CD4-positive, alpha-beta T cell treated with Interleukin-15 for 1 hour (primary cell): ENCODE results near the gene NCOA1.
"Not testable (repeated sequence)": the region's sequence is repeated elsewhere in the genome, so short reads cannot be mapped to it uniquely, and the experiment has no call there.

ENCODE experiments used
- DNase-seq: peaks from one replicate; pipeline ENCODE4 v3.0.0-alpha.2; 2020

Gene NCOA1

DNA sequence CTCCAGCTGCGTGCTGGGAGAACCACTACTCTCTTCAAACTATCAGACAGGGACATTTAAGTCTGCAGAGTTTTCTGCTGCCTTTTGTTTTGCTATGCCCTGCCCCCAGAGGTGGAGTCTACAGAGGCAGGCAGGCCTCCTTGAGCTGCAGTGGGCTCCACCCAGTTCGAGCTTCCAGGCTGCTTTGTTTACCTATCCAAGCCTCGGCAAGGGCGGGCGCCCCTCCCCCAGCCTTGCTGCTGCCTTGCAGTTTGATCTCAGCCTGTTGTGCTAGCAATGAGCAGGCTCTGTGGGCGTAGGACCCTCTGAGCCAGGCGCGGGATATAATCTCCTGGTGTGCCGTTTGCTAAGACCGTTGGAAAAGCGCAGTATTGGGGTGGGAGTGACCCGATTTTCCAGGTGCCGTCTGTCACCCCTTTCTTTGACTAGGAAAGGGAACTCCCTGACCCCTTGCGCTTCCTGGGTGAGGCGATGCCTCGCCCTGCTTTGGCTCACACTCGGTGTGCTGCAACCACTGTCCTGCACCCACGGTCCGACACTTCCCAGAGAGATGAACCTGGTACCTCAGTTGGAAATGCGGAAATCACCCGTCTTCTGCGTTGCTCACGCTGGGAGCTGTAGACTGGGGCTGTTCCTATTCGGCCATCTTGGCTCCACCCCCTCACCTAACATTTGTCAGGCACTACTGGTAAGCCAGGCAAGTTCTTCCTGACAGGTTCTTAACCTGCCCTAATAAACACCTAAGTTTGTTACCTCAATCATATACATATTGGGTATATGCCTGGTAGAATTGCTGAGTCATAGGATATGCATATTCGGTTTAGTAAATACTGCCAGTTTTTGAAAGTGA, 315.0 kb downstream of the NCOA1 start:
- not testable (repeated sequence) for DNase-seq

DNA sequence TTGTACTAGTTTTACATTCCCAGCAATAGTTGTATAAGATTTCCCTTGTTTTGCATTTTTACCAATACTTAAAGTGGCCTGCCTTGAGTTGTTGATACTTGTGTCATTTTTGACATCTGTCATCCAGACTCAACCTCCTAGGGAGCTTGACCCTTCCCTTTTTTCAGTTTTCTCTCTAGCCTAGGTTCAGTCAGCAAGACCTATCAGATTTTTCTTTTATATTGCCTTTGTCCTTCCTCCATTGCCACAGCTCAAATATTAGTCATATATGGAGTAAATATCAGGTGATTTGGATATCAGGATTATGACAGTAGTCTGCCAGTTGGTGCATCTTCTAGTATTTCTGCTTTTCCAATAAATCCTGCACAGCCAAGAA, 315.6 kb downstream of the NCOA1 start:
- DNase-seq: no peak

GRCh38 chr2:24809316-24810007, 318.4 kb downstream of the NCOA1 start:
- DNase-seq: no peak

DNA sequence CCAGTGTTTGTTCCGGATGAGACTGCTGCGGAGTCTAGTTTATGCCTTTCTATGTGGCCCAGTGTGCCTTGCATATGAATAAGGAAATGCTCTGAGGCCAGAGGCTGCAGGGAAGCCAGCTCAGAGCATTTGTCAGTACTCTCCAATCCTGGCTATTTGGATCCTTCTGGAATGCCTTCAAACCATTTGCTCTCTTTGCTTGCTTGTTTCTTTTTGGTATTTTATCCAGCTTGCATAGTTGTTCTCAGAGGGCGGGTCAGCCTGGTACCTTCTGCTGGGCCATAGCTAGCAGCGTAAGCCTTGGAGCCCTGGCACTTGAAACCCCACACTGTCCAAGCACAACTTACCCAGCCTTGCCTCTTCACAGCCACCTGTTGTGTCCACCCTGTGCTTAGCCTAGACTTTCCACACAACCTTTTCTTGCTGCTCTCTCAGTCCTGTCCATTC, 322.7 kb downstream of the NCOA1 start:
- no peak for DNase-seq

DNA sequence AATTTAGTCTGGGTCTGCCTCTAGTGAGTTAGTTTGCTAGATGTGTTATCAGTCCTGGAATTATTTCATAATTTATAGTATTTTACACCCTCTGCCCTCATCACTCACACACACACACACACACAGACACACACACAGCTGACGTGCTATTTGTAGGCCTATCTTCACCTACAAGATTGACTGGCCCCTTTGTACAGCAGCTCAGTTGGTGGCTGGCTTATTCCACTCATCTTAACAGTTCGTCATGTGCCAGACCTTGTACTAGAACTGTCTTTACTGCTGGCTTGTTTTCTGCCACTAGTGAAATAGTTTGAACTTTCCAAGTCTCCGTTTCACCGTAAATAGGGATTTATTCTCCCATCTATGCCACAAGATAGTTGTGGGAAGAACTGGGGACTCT, 323.5 kb downstream of the NCOA1 start:
- no peak for DNase-seq

DNA sequence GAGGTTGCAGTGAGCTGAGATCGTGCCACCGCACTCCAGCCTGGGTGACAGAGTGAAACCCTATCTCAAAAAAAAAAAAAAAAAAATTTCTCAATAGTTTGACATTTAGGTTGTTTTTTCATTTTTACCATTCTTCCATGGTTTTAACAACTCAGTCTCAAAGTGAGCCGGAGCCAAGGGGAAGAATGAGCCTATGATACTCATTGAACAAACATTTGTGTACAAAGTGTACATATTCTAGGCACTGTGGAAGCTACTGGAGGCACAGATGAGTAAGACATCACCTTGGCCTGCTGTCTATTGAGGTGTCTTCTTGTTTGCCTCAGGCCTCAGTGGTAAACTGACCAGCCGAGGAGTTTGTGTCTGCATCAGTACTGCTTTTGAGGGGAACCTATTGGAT, 324.1 kb downstream of the NCOA1 start:
- no peak for DNase-seq

- DNase-seq: no peak
Observed at GRCh38 chr2:24816404-24816803, 325.4 kb downstream of the NCOA1 start.

DNA sequence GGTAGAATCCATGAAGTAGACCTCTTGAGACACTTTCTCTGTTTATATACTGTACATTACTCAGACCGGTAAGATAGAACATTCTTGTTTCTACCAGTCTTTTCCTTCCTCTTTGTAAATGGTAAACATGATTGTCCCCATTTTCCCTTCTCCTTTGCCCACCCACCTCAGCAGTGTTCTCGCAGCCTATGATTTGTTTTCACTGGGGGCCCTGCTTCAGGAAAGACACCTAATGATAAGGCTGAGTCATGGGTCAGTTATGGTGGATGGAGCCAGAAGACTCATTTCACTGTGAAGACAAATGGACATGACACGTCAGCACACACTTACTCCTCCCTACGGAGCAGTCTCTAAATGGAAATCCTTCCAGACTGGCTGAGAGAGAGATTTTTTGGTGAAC, 325.8 kb downstream of the NCOA1 start:
- DNase-seq: no peak

DNA sequence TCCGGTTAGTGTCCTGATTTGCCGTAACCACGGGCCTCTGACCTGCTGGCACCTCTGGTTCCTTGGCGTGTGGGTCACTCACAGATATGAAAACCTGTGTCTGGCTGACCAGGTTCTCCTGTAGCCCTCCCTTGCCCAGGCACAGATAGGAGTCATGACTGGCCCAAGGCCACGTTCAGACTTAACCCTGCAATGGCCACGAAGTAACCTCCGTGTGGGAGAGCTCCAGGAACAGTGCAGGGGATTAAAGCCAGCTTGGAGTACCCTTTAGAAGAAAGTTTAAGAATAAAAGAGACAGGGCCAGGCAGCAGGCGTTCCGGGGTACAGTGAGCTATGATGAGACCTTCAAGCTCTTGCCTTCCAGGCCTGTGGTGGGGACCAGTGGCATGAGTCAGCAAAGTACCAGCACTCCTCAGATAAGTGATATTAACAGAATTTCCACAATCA, 327.7 kb downstream of the NCOA1 start:
- no peak for DNase-seq

- no peak for DNase-seq
Observed at GRCh38 chr2:24819442-24820174, 328.6 kb downstream of the NCOA1 start.

DNA sequence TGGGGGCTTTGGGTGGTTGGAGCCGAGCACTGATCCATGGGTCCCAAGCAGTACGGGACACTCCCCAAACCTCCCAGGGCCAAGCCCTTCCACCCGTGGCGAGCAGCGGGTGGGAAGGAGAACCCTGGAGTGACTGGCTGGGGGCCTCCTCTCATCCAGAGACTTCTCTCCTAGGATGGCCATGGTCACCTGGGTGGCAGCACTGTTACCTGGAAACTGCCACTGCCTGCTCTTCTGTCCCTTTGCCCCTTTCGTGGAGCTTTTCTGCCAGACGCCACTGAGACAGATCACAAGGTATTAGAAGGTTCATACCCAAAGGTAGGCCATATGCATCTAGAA, 329.1 kb downstream of the NCOA1 start:
- no peak for DNase-seq
